Natural killer cell (primary cell): ENCODE data around the gene TSEN54. TPM values are rescaled to one million over a fixed set of nuclear protein-coding genes. Genes with fewer than 3 reads are reported as not detected.

Experiments
- ATAC-seq, 3 donors: fragments of 150-1000 bp in 2 of 3; fragments of 200-7000 bp in 1 of 3; cut with Tn5 transposase; 1 replicate in 1 of 3; 2 replicates in 2 of 3; pipeline ENCODE4 v1.10.0; 2021; ENCODE audit warnings: mild to moderate bottlenecking in 2 of 3, moderate library complexity in 2 of 3
- DNase-seq, 2 donors: peaks; one replicate each; pipeline versions ENCODE4 v3.0.0 to v3.0.0-alpha.2; 2013 to 2021; ENCODE audit warnings: mixed read lengths in 1 of 2
- H3K27ac ChIP-seq: one replicate; pipeline ENCODE4 v1.5.1; 2013; ENCODE audit warnings: mild to moderate bottlenecking, low read length
- H3K27me3 ChIP-seq: one replicate; pipeline ENCODE4 v1.6.1; 2013; ENCODE audit warnings: low read length; ENCODE audit not compliant: control insufficient read depth, insufficient read depth
- H3K36me3 ChIP-seq: one replicate; pipeline ENCODE4 v1.6.1; 2013; ENCODE audit warnings: low read length; ENCODE audit not compliant: control insufficient read depth, insufficient read depth
- H3K4me1 ChIP-seq: one replicate; pipeline ENCODE4 v1.6.1; 2013; ENCODE audit warnings: low read length; ENCODE audit not compliant: control insufficient read depth, insufficient read depth
- H3K4me3 ChIP-seq: one replicate; pipeline ENCODE4 v1.5.1; 2013; ENCODE audit warnings: low read length
- H3K9me3 ChIP-seq: one replicate; pipeline ENCODE4 v1.6.1; 2013; ENCODE audit warnings: low read length; ENCODE audit not compliant: control insufficient read depth, insufficient read depth
- H3K27ac Mint-ChIP-seq, 2 donors: one replicate each; pipeline ENCODE4 v1.8.0; 2022; ENCODE audit warnings: mild to moderate bottlenecking in 2 of 2, mixed read lengths in 2 of 2, moderate library complexity in 1 of 2
- H3K27me3 Mint-ChIP-seq, 2 donors: one replicate each; pipeline ENCODE4 v1.8.0; 2022; ENCODE audit warnings: low read depth in 2 of 2, mixed read lengths in 2 of 2
- H3K36me3 Mint-ChIP-seq: one replicate; pipeline ENCODE4 v1.8.0; 2022; ENCODE audit warnings: mixed read lengths
- H3K4me1 Mint-ChIP-seq, 2 donors: one replicate each; pipeline ENCODE4 v1.8.0; 2022; ENCODE audit warnings: mixed read lengths in 2 of 2
- H3K4me3 Mint-ChIP-seq: one replicate; pipeline ENCODE4 v1.8.0; 2022; ENCODE audit warnings: mild to moderate bottlenecking, moderate library complexity, mixed read lengths
- H3K9me3 Mint-ChIP-seq, 2 donors: one replicate each; pipeline ENCODE4 v1.8.0; 2022; ENCODE audit warnings: mixed read lengths in 2 of 2
- CTCF ChIP-seq: fragments of 200-600 bp; IDR thresholded peaks from one replicate; pipeline ENCODE4 v1.8.0; 2022; ENCODE audit warnings: antibody characterized with exemption
- WGBS: methylation state at CpG from one replicate; pipeline ENCODE4 v1.1.7; 2013; ENCODE audit warnings: missing lambda C conversion rate; ENCODE audit not compliant: insufficient coverage; 5-methylcytosine and 5-hydroxymethylcytosine counted together
- intact Hi-C: fragments of 100-400 bp; cut with micrococcal nuclease; formaldehyde crosslinking; loops from one replicate; pipeline ENCODE4 v1.14.2; 2022
- total RNA-seq, 4 donors: library from RNA; stranded (reverse); fragments of 120-200 nt in 1 of 4; gene quantifications; one replicate each; pipeline versions ENCODE4 v1.2.3 to v1.2.4, GENCODE V29; 2013 to 2022

The TSEN54 gene
- total RNA-seq, 3 donors from 2014 or later (not counting 1 experiment from before 2014, with no cell fraction given) = 180 to 224 (median 186) TPM

DNA sequence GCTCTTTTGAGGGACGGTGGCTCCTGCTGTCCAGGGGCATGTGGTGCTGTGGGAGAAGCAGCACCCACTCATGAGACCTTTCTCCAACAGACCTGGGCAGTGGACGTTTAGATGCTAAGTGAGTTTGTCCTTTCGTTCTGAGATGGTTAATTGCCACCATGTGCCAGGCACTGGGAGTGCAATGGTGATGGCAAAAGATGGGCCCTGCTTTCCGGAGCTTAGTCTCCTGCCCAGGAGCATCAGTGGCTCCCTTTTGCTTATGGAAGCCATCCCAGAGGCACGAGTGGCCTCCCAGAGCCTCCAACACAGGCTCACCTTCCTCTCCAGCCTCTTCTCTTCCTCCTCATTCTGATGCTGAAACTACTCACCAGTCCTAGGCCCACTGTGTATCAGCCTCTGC is 29.4 kb upstream of the TSEN54 start:
- peaks cover 13% of the 10 kb centered on the region for H3K36me3 ChIP-seq
- TF ChIP-seq CTCF = no peak
- Mint-ChIP-seq H3K27ac (peak overlapping the region; percentile 92 to 95), H3K4me1 (peaks cover 13 to 20% of the 10 kb centered on the region in 2 donors), H3K4me3 (peak overlapping the region; percentile 90), H3K36me3 (no peaks in the 10 kb centered on the region), H3K27me3 (no peaks in the 10 kb centered on the region), H3K9me3 (no peaks in the 10 kb centered on the region)
- peaks cover 26% of the 10 kb centered on the region for H3K4me1 ChIP-seq
- H3K9me3 ChIP-seq = no peaks in the 10 kb centered on the region
- WGBS = 91% methylated on average over 5 of the region's 5 CpGs
- intact Hi-C loops = no loop called here
- H3K27me3 ChIP-seq = no peaks in the 10 kb centered on the region
- peak overlapping the region; percentile 80 for H3K27ac ChIP-seq
- ATAC-seq (no peak), DNase-seq (no peak)
- H3K4me3 ChIP-seq = no peak overlapping the region

- no peaks in the 10 kb centered on the region for H3K9me3 ChIP-seq
- Mint-ChIP-seq H3K36me3 (no peaks in the 10 kb centered on the region), H3K9me3 (no peaks in the 10 kb centered on the region), H3K4me3 (peak overlapping the region; percentile 90), H3K4me1 (peaks cover 13 to 20% of the 10 kb centered on the region in 2 donors), H3K27me3 (no peaks in the 10 kb centered on the region), H3K27ac (peak overlapping the region; percentile 92 to 95)
- ATAC-seq (peak; percentile 79 to 97 (median 90)), DNase-seq (peak; percentile 46 to 76)
- H3K4me1 ChIP-seq = peaks cover 26% of the 10 kb centered on the region
- intact Hi-C loops = no loop called here
- TF ChIP-seq CTCF = no peak
- H3K27me3 ChIP-seq = no peaks in the 10 kb centered on the region
- no peak overlapping the region for H3K4me3 ChIP-seq
- WGBS = 19% methylated on average over 12 of the region's 12 CpGs
- peak overlapping the region; percentile 80 for H3K27ac ChIP-seq
- peaks cover 18% of the 10 kb centered on the region for H3K36me3 ChIP-seq
These were observed 28.8 kb upstream of the TSEN54 start for GRCh38 chr17:75487351-75488070.

GRCh38 chr17:75488693-75489510 is 27.4 kb upstream of the TSEN54 start:
- Mint-ChIP-seq H3K4me3 (peak overlapping the region; percentile 37), H3K4me1 (peaks cover 13 to 20% of the 10 kb centered on the region in 2 donors), H3K36me3 (no peaks in the 10 kb centered on the region), H3K9me3 (no peaks in the 10 kb centered on the region), H3K27me3 (no peaks in the 10 kb centered on the region), H3K27ac (peak overlapping the region; percentile 92 to 95)
- Histone ChIP-seq H3K36me3 (peaks cover 32% of the 10 kb centered on the region), H3K4me3 (no peak overlapping the region), H3K9me3 (no peaks in the 10 kb centered on the region), H3K27me3 (no peaks in the 10 kb centered on the region), H3K27ac (no peak overlapping the region), H3K4me1 (peaks cover 26% of the 10 kb centered on the region)
- TF ChIP-seq CTCF = no peak
- intact Hi-C loops = no loop called here
- no peak for ATAC-seq
- 97% methylated on average over 24 of the region's 24 CpGs for WGBS
- no peak for DNase-seq
